Measurements from ENCODE around the gene STARD7. TPM values are rescaled to one million over a fixed set of nuclear protein-coding genes. Genes with fewer than 3 reads are reported as not detected.

STARD7 gene
- polyA plus RNA-seq, 2 of the 4 experiments (the other 2 are of a cell fraction), result 101 to 136 TPM

DNA sequence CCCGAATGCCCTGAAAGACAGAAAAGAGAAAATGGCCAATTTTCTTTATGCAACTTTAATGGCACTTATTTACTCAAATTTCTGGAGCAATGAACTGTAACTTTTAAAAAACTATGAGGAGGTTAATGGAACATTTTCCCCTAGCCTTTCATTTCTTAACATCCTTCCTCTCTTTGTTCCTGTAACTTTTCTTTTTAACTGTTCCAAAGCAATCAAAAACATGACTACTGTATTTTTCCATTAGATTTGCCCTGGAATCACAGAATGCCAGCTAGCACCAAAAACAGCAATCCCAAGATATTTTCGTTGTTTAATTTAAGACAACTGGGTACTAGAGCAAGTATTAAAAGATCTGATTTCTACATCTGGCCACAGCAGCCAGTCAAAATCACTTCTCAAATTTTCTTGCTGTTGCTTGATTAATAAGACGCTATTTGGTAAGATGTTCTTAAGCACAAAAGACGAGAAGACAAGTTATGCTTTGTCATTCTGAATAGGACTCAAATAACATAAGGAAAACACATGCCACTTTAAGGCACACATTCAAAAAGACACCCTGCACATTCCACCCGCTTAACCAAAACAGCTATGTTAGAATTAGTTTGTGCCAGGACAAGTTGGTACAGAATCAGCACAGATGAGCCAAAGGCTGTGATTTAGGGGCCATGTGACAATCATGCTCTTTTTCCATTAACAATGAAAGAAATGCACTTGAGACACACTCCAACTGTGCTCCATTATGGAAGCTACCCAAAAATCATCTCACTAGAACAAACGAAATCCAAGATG is 3.6 kb downstream of the STARD7 start:
- Histone ChIP-seq H3K9me3 (no peaks in the 10 kb centered on the region), H3K4me1 (peaks cover 67% of the 10 kb centered on the region), H3K4me3 (0 out of 3 replicates have a peak overlapping the region, but pooled peaks have one; percentile 6), H3K27ac (peak overlapping the region; percentile 5 to 21; a peak in 4 of 6 replicates), H3K4me2 (peak overlapping the region; percentile 89)
- TF ChIP-seq SREBF2 (IDR thresholded peaks at IDR 0.05), result no peak
- no peak for TF ChIP-seq KDM5A (IDR thresholded peaks at IDR 0.05)
- TF ChIP-seq RNF2 (IDR thresholded peaks at IDR 0.05; ENCODE audit: borderline replicate concordance, low read depth), result no peak
- ChIA-PET CTCF (interaction anchor here (0.6 to 2.1 kb wide), 5 partner anchors 26 to 1038 kb away, joined by 3 to 8 read pairs (median 4); no protein-coding TSS in a partner anchor), POLR2A (interaction anchor here (0.6 kb wide), 1 partner anchor 647 kb away, joined by 3 read pairs; no protein-coding TSS in a partner anchor)
- no peak for ATAC-seq
- WGBS (ENCODE audit: missing lambda C conversion rate), result 40% methylated on average over 6 of the region's 6 CpGs
- FAIRE-seq, result no peak
- DNase-seq (ENCODE audit: low read depth in 1 of 2, low spot score in 1 of 2), result no peak

DNA sequence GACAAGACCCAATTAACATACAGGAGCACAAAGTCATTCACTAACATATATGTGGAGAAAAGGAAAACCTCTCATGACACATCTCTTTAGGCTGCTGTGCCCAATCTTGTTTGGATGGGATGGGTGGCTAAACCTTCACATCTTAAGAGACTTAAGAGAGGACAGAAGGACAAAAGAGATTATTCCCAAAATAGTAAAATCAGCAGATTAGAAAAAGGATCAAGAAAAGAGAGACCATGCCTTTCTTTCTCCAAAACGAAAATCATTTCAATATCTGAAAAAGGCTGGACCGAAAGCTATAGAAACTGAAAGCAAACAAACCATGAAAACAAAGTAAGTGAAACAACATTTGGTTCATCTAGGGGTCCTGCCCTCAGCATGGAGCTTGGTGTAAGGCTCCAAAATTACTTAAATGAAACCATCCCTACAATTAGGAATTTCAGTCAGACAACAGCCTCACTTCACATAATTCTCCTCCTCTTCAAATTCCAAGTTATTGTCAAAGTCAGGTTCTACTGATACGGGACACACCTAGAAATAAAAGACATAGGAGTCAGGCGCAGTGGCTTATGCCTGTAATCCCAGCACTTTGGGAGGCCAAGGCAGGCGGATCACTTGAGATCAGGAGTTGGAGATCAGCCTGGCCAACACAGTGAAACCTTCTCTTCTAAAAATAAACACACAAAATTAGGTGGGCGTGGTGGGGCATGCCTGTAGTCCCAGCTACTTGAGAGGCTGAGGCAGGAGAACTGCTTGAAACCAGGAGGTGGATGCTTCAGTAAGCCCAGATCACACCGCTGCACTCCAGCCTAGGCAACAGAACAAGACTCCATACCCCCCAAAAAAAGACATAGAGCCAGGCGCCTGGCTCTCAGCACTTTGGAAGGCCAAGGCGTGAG is 5.2 kb downstream of the STARD7 start:
- CTCF ChIA-PET, result interaction anchor here (1.6 to 2.1 kb wide), 2 partner anchors 29 to 211 kb away, joined by 3 to 8 read pairs; no protein-coding TSS in a partner anchor
- no peak overlapping the region for H3K4me3 ChIP-seq
- DNase-seq (ENCODE audit: low read depth in 1 of 2, low spot score in 1 of 2) (no peak), FAIRE-seq (no peak), ATAC-seq (no peak)
- H3K27ac ChIP-seq, result no peak overlapping the region
- no peaks in the 10 kb centered on the region for H3K9me3 ChIP-seq
- TF ChIP-seq PHF8 (IDR thresholded peaks at IDR 0.05; ENCODE audit: borderline replicate concordance, low read depth) (no peak), MAFK (IDR thresholded peaks at IDR 0.05; ENCODE audit: partially characterized antibody) (peak; percentile 26)
- peak overlapping the region; percentile 4; the same call in 1 of the 3 replicates for H3K4me2 ChIP-seq
- 77% methylated on average over 9 of the region's 9 CpGs for WGBS (ENCODE audit: missing lambda C conversion rate)
- H3K4me1 ChIP-seq, result peaks cover 66% of the 10 kb centered on the region
- POLR2A ChIA-PET, result no interaction called here

DNA sequence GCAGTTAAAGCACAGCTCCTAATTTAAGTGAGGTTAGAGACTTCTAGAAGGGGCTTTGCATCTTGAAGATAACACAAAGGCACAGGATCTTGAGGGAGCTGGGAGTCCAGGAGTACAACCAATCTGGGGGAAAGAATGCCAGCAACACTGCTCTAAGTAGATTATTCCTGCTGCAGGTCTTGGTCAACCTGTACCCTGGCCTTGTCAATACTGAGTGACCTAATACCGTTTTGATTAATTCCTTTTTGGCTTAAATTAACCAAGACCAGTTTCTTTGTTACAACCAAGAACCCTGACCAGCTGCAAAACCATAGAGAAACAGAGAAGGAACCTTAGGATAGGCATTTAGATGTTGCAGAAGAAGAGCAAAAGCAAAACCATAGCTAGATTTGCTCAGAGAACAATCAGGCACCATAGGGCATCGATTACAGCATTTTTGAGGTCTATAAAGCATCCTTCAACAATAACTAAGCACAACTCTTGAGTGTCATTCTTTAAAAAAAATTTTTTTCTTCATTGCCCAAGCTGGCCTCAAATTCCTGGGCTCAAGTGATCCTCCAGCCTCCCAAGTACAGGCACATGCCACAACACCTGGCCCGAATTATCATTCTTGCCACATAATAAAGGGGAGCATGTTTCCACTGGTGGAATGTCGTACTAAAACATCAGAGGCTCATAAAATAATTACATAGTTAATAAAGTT is 6.3 kb downstream of the STARD7 start:
- no peak for ATAC-seq
- H3K9me3 ChIP-seq, result no peaks in the 10 kb centered on the region
- TF ChIP-seq TFCP2L1 (CRISPR knock-in tag; IDR thresholded peaks at IDR 0.05) (no peak), HOXB5 (CRISPR knock-in tag; IDR thresholded peaks at IDR 0.05) (no peak), HOXA7 (CRISPR knock-in tag; IDR thresholded peaks at IDR 0.05) (no peak), ZFP36 (IDR thresholded peaks at IDR 0.05; ENCODE audit: borderline replicate concordance, partially characterized antibody) (no peak), EHF (CRISPR knock-in tag; IDR thresholded peaks at IDR 0.05) (no peak)
- TF ChIP-seq, protein P1, sequence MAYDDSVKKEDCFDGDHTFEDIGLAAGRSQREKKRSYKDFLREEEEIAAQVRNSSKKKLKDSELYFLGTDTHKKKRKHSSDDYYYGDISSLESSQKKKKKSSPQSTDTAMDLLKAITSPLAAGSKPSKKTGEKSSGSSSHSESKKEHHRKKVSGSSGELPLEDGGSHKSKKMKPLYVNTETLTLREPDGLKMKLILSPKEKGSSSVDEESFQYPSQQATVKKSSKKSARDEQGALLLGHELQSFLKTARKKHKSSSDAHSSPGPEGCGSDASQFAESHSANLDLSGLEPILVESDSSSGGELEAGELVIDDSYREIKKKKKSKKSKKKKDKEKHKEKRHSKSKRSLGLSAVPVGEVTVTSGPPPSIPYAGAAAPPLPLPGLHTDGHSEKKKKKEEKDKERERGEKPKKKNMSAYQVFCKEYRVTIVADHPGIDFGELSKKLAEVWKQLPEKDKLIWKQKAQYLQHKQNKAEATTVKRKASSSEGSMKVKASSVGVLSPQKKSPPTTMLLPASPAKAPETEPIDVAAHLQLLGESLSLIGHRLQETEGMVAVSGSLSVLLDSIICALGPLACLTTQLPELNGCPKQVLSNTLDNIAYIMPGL (CRISPR knock-in tag; IDR thresholded peaks at IDR 0.05; ENCODE audit: borderline replicate concordance), result no peak
- no peak overlapping the region for H3K27ac ChIP-seq
- H3K4me2 ChIP-seq, result no peak overlapping the region
- FAIRE-seq, result no peak
- WGBS (ENCODE audit: missing lambda C conversion rate), result 71% methylated on average over 4 of the region's 4 CpGs
- POLR2A ChIA-PET, result no interaction called here
- H3K4me3 ChIP-seq, result no peak overlapping the region
- peaks cover 66% of the 10 kb centered on the region for H3K4me1 ChIP-seq
- DNase-seq (ENCODE audit: low read depth in 1 of 2, low spot score in 1 of 2), result no peak
- CTCF ChIA-PET, result interaction anchor here (1.5 to 1.8 kb wide), 3 partner anchors 28 to 210 kb away, joined by 3 to 5 read pairs (median 5); no protein-coding TSS in a partner anchor

DNA sequence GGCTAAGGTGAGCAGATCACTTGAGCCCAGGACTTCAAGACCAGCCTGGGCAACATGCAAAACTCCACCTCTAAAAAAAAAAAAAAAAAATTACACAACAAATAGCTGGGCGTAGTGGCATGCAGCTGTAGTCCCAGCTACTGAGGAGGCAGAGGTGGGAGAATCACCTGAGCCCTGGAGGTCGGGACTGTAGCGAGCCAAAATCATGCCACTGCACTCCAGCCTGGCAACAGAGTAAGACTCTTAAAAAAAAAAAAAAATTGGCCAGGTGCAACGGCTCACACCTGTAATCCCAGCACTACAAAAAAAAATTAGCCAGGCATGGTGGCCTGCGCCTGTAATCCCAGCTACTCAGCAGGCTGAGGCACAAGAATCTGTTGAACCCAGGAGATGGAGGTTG is 7.3 kb downstream of the STARD7 start:
- FAIRE-seq (no peak), ATAC-seq (no peak), DNase-seq (ENCODE audit: low read depth in 1 of 2, low spot score in 1 of 2) (no peak)
- WGBS (ENCODE audit: missing lambda C conversion rate), result 72% methylated on average over 5 of the region's 5 CpGs
- POLR2A ChIA-PET, result no interaction called here
- H3K4me3 ChIP-seq, result no peak overlapping the region
- CTCF ChIA-PET, result interaction anchor here (1.5 to 1.8 kb wide), 2 partner anchors 27 to 84 kb away, joined by 5 read pairs; no protein-coding TSS in a partner anchor
- no peak for TF ChIP-seq FOXS1 (CRISPR knock-in tag; IDR thresholded peaks at IDR 0.05)
- TF ChIP-seq KDM5A (IDR thresholded peaks at IDR 0.05), result no peak
- TF ChIP-seq CEBPB (IDR thresholded peaks at IDR 0.05), result no peak
- no peak for TF ChIP-seq MAZ (IDR thresholded peaks at IDR 0.05; ENCODE audit: borderline replicate concordance, low read depth, low read length)
- no peak for TF ChIP-seq CBX2 (IDR thresholded peaks at IDR 0.05; ENCODE audit: borderline replicate concordance, low read depth)
- no peak for TF ChIP-seq ZNF302 (CRISPR knock-in tag; IDR thresholded peaks at IDR 0.05)
- no peak for TF ChIP-seq ZSCAN20 (CRISPR knock-in tag; IDR thresholded peaks at IDR 0.05)
- H3K9me3 ChIP-seq, result no peaks in the 10 kb centered on the region
- H3K4me1 ChIP-seq, result peaks cover 62% of the 10 kb centered on the region
- H3K4me2 ChIP-seq, result no peak overlapping the region
- H3K27ac ChIP-seq, result no peak overlapping the region

Measured in A549 (cell line).